Tibial artery (tissue), 4 donors: ENCODE data around the gene CES3.
A peak's percentile ranks its signal among the peaks of the same experiment; 100 is the strongest.

Experiments used
- DNase-seq, 2 donors: peaks; one replicate each; pipeline ENCODE4 v3.0.0-alpha.2; 2019
- H3K27ac ChIP-seq, 2 donors: fragments of 200-600 bp; sonication (generic) in 1 of 2; 1 replicate in 1 of 2; 2 replicates in 1 of 2; pipeline ENCODE4 v1.5.1; 2018 to 2019; ENCODE audit warnings: mild to moderate bottlenecking in 1 of 2
- H3K27me3 ChIP-seq, 2 donors: fragments of 200-600 bp; sonication (generic) in 1 of 2; one replicate each; pipeline versions ENCODE4 v1.5.1 to v1.6.0; 2016 to 2019
- H3K36me3 ChIP-seq, 3 donors: fragments of 200-600 bp; sonication (generic) in 2 of 3; one replicate each; pipeline ENCODE4 v1.5.1; 2016 to 2019; ENCODE audit warnings: mild to moderate bottlenecking in 2 of 3
- H3K4me1 ChIP-seq, 4 donors: fragments of 200-600 bp; sonication (generic) in 2 of 4; 1 replicate in 3 of 4; 2 replicates in 1 of 4; pipeline ENCODE4 v1.5.1; 2016 to 2019
- H3K4me3 ChIP-seq, 2 donors: fragments of 200-600 bp; sonication (generic) in 1 of 2; 1 replicate in 1 of 2; 2 replicates in 1 of 2; pipeline ENCODE4 v1.5.1; 2018 to 2019; ENCODE audit warnings: mild to moderate bottlenecking in 2 of 2
- H3K9me3 ChIP-seq, 3 donors: fragments of 200-600 bp; sonication (generic) in 1 of 3; one replicate each; pipeline ENCODE4 v1.5.1; 2016 to 2019
- intact Hi-C: fragments of 100-400 bp; cut with DNase I; formaldehyde crosslinking; loops from one replicate; pipeline ENCODE4 v1.15.0; 2023; ENCODE audit warnings: low total_unique reads
- TF ChIP-seq, protein P1 (sequence below), 2 experiments: fragments of 200-600 bp in 1 of 2; fragments of 450-650 bp in 1 of 2; IDR thresholded peaks; one replicate each; pipeline ENCODE4 v1.5.1; 2017 to 2019; ENCODE audit warnings: antibody characterized with exemption in 2 of 2, mild to moderate bottlenecking in 1 of 2, moderate library complexity in 1 of 2

CES3 gene, protein sequence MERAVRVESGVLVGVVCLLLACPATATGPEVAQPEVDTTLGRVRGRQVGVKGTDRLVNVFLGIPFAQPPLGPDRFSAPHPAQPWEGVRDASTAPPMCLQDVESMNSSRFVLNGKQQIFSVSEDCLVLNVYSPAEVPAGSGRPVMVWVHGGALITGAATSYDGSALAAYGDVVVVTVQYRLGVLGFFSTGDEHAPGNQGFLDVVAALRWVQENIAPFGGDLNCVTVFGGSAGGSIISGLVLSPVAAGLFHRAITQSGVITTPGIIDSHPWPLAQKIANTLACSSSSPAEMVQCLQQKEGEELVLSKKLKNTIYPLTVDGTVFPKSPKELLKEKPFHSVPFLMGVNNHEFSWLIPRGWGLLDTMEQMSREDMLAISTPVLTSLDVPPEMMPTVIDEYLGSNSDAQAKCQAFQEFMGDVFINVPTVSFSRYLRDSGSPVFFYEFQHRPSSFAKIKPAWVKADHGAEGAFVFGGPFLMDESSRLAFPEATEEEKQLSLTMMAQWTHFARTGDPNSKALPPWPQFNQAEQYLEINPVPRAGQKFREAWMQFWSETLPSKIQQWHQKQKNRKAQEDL

DNA sequence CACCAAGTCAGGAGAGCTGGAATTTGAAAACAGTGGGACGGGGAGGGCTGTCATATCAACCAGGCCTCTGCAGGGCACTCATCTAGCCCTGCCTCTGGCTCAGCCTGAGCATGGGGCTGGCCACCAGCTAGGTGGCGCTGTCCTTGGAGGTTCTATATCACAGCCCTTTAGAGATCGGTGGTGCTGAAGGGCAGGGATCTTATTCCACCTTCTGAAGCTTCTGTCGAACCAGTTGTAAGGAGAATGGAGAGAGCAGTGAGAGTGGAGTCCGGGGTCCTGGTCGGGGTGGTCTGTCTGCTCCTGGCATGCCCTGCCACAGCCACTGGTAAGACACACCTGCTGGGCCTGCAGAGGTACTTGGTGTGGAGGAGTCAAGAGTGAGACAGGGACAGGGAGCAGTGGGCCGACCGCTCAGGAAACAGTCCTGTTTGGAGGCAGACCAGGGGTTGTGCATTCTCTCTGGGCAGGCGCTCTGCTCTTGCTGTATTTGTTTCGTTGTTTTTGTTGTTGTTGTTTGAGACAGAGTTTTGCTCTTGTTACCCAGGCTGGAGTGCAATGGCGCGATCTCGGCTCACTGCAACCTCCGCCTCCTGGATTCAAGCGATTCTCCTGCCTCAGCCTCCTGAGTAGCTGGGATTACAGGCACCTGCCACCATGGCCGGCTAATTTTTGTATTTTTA, at the start of gene CES3:
Gene CES3, plus strand, starts transcription at position 202 of the 680 bp plus-strand sequence. Its CDS starts 42 bp downstream, at position 244.
- Histone ChIP-seq H3K9me3 (no peaks in the 10 kb centered on the region), H3K27ac (no peak within 1 kb of the TSS), H3K4me3 (no peak within 1 kb of the TSS), H3K27me3 (peaks cover 0 to 8% of the 10 kb centered on the region in 2 donors), H3K36me3 (no peaks in the 10 kb centered on the region), H3K4me1 (no peaks in the 10 kb centered on the region)
- TF ChIP-seq, protein P1, sequence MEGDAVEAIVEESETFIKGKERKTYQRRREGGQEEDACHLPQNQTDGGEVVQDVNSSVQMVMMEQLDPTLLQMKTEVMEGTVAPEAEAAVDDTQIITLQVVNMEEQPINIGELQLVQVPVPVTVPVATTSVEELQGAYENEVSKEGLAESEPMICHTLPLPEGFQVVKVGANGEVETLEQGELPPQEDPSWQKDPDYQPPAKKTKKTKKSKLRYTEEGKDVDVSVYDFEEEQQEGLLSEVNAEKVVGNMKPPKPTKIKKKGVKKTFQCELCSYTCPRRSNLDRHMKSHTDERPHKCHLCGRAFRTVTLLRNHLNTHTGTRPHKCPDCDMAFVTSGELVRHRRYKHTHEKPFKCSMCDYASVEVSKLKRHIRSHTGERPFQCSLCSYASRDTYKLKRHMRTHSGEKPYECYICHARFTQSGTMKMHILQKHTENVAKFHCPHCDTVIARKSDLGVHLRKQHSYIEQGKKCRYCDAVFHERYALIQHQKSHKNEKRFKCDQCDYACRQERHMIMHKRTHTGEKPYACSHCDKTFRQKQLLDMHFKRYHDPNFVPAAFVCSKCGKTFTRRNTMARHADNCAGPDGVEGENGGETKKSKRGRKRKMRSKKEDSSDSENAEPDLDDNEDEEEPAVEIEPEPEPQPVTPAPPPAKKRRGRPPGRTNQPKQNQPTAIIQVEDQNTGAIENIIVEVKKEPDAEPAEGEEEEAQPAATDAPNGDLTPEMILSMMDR (IDR thresholded peaks at IDR 0.05) = peak; percentile 27 to 43
- intact Hi-C loops = no loop called here
- DNase-seq = peak in 1 of 2 donors; percentile 38

DNA sequence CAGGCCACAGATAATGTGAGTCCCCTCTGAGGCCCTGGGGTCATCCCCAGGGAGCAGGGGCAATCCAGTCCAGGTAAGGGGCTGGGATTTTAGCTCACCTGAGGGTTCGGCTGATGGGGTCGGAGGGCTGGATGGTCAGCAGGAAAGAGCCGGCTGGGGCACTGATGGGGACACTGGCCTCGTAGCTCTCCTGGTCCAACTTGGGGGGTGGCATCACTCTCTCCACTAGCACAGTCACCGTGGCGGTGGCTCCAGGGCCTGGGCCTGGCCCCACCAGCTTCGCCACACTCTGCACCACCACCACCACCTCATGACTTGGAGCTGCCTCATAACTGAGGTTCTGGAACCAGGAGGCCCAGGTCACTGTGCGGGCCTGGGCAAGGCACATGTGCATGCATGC, 49.3 kb upstream of the CES3 start:
- TF ChIP-seq, protein P1 (IDR thresholded peaks at IDR 0.05) = no peak
- Histone ChIP-seq H3K36me3 (no peaks in the 10 kb centered on the region), H3K9me3 (no peaks in the 10 kb centered on the region), H3K27ac (no peak overlapping the region), H3K27me3 (no peaks in the 10 kb centered on the region), H3K4me3 (no peak overlapping the region), H3K4me1 (peaks cover 0 to 29% (median 7%) of the 10 kb centered on the region in 4 donors)
- no peak for DNase-seq
- intact Hi-C loops = no loop called here

DNA sequence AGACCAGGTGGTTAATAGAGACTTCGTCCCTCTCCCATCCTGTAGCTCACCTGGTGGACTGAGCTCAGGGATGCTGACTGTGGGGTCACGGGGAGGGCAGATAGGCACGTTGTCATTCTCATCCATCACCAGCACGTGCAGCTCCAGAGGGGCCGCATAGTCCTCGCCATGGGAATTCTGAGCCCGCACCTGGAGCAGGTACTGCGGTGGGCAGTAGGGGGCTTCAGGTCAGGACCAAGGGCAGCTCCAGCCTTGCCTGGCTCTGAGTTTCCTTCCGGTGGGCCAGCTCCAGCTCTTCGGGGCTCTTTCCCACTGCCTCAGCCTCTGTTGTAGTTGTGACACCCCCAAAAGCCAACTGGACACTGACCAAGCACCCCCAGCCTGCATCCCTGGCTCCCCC, 48.0 kb upstream of the CES3 start:
- Histone ChIP-seq H3K9me3 (no peaks in the 10 kb centered on the region), H3K36me3 (no peaks in the 10 kb centered on the region), H3K4me3 (no peak overlapping the region), H3K4me1 (peaks cover 0 to 16% (median 3%) of the 10 kb centered on the region in 4 donors), H3K27me3 (no peaks in the 10 kb centered on the region), H3K27ac (no peak overlapping the region)
- no peak for DNase-seq
- TF ChIP-seq, protein P1 (IDR thresholded peaks at IDR 0.05) = no peak
- intact Hi-C loops = no loop called here

DNA sequence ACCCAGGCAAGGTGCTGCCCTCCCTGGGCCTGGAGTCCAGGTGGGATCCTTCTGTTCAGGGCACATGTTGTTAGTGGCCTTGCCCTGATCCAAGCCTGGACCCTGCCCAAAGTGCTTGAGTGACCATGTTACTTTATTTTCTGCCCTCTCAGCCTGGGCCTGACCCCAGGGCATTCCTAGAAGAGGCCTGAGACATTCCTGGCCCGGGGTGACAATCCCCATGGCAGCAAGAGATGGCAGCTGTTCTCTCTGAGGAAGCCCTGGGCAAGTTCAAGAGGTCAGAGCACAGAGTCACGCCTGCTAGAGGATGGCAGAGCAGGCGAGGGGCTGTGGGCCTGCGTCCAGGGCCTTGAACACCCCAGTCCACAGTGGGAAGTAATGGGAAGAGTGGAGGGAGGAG, 47.4 kb upstream of the CES3 start:
- no peak overlapping the region for H3K27ac ChIP-seq
- no peaks in the 10 kb centered on the region for H3K36me3 ChIP-seq
- intact Hi-C loops = no loop called here
- H3K4me3 ChIP-seq = no peak overlapping the region
- H3K9me3 ChIP-seq = no peaks in the 10 kb centered on the region
- no peak for DNase-seq
- H3K4me1 ChIP-seq = peaks cover 0 to 16% (median 3%) of the 10 kb centered on the region in 4 donors
- TF ChIP-seq, protein P1 (IDR thresholded peaks at IDR 0.05) = no peak
- H3K27me3 ChIP-seq = no peaks in the 10 kb centered on the region

DNA sequence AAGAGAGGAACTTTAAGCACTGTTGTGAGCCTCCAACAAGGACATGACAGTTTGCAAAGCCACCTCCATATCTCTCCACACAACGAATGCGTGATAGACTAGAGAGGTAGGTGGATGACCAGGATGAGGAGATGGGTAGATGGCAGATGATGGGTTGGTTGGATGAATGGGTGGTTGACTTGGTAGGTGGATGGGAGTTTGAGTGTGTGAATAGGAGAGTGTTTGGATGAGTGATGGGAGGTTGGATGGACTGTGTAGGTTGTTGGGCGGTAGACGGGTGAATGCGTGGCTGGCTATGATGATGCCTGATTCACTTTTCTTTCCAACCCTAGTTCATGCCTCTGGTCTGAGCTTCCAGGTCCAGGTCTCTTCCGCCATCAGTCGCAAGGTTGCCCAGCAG, 46.5 kb upstream of the CES3 start:
- Histone ChIP-seq H3K27me3 (no peaks in the 10 kb centered on the region), H3K9me3 (no peaks in the 10 kb centered on the region), H3K4me3 (no peak overlapping the region), H3K4me1 (peaks cover 0 to 21% (median 3%) of the 10 kb centered on the region in 4 donors), H3K36me3 (no peaks in the 10 kb centered on the region), H3K27ac (no peak overlapping the region)
- TF ChIP-seq, protein P1 (IDR thresholded peaks at IDR 0.05) = no peak
- intact Hi-C loops = no loop called here
- DNase-seq = no peak
